Right forelimb (tissue), 1 donor: ENCODE measurements around the gene ZNF66.
"Not testable (repeated sequence)": the region's sequence is repeated elsewhere in the genome, so short reads cannot be mapped to it uniquely, and the experiment has no call there.

Experiments used
- DNase-seq: peaks from one replicate; pipeline ENCODE4 v3.0.0-alpha.2; 2018

The ZNF66 gene

DNA sequence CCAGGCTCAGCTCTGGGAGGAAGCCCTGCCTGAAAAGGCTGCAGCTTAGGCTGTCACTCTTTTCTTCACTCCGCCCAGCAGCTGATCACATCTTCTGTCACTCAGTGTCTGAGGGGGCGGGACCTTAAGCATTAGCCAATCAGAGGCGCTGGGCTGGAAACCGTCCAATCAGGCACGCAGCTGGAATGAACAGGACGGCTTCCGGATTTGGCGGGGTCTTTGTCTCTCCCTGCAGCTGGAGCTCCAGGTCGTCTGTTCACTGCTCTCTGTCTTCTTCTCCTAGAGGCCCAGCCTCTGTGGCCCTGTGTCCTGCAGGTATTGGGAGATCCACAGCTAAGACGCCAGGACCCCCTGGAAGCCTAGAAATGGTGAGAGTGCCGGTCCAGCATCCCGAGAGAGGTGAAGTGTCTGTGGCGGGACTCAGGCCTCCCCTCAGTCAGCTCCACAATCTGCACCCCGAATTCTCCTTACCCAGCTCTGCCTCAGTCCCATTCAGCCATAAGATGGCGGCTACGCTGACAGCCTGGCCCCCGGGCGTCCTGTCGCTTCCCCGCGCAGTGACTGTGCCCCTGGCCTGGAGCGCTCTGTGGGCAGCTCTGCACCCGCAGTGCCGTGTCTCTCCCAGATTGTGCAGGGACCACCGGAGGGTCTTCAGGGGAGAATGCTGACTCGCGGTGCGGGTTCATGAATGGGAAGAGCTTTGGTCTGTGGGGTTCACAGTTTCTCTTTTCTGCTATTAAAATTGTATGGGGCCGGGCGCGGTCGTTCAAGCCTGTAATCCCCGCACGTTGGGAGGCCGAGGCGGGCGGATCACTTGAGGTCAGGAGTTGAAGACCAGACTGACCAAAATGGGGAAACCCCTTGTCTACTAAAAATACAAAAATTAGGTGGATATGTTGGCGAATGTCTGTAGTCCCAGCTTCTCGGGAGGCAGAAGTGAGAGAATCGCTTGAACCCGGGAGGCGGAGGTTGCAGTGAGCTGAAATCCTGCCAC is at the start of gene ZNF66:
ZNF66 (plus strand) TSS at position 222 of the 994 bp plus-strand sequence; CDS start at position 366, 144 bp downstream.
- peak; percentile 97 for DNase-seq

DNA sequence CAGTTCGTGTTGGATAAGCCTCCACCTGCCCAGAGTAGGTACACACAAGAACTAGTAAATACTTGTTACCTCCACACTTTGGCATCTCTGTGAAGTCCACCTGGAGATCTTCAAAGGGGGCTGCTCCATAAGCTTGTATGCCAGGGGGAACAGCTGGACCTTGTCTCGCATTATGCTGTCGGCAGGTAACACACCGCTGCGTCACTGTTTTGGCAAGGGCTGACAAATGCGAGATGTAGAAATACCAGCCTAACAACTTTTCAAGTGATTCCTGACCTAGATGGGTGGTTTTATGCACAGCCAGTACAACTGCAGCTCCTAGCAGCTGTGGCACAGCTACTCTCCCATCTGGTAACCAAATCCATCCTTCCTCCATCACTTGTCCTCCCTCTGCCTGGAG is 25.9 kb upstream of the ZNF66 start:
- DNase-seq: not testable (repeated sequence)

DNA sequence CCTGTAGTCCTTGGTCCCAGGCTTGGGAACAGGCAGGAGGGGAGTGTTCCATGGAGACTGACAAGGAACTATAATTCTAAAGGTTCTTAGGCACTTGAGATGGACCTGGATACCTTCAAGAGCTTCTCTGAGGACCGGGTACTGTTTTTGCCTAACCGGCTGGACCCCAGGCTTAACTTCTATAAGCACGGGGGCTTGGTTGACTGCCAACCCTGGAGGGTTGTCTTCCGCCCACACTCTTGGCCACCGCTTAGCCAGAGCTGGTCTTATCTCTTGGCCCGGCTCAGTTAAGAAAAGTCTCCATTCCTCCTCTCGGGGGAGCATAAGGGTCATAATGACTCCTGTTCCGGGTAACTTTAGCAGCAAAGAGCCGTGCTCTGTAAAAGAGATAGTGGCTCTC is 23.8 kb upstream of the ZNF66 start:
- not testable (repeated sequence) for DNase-seq

- DNase-seq: not testable (repeated sequence)
These were observed 6.8 kb upstream of the ZNF66 start for GRCh38 chr19:20769225-20769736.

DNA sequence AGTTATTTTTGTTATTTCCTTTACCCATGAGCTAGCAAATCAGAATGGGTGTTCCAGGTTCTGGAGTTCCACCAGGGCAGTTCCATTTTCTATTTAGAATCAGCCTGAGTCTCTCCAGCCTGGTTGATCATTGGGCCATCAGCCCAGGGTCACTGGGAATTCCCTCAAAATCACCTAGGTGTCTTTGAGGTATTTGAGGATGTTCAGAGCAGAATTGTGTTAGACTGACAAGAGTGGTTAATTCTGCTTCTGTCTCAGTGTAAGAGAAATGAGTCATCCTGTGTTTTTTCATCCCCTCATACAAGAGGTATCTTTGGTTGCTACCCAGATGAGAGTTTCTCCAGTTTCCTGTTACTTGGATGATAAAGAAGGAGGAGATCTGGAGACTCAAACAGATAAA is 11.7 kb downstream of the ZNF66 start:
- no peak for DNase-seq

- DNase-seq: no peak
These were observed 15.7 kb downstream of the ZNF66 start for GRCh38 chr19:20791806-20792205.

DNA sequence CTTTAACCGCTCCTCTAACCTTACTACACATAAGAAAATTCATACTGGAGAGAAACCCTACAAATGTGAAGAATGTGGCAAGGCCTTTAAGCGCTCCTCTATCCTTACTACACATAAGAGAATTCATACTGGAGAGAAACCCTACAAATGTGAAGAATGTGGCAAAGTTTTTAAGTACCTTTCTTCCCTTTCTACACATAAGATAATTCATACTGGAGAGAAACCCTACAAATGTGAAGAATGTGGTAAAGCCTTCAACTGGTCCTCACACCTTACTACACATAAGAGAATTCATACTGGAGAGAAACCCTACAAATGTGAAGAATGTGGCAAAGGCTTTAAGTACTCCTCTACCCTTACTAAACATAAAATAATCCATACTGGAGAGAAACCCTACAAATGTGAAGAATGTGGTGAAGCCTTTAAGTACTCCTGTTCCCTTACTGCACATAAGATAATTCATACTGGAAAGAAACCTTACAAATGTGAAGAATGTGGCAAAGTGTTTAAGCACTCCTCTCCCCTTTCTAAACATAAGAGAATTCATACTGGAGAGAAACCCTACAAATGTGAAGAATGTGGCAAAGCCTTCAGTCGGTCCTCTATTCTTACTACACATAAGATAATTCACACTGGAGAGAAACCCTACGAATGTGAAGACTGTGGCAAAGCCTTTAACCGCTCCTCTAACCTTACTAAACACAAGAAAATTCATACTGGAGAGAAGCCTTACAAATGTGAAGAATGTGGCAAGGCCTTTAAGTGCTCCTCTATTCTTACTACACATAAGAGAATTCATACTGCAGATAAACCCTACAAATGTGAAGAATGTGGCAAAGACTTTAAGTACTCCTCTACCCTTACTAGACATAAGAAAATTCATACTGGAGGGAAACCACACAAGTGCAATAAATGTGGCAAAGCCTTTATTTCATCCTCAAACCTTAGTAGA is 30.5 kb downstream of the ZNF66 start:
- not testable (repeated sequence) for DNase-seq

- no peak for DNase-seq
These were observed 64.3 kb downstream of the ZNF66 start for GRCh38 chr19:20840371-20840770.
